SK-N-SH (cell line): Measurements from ENCODE around the gene MFAP1. TPM values are rescaled to one million over a fixed set of nuclear protein-coding genes. Genes with fewer than 3 reads are reported as not detected.
"Not testable (repeated sequence)": the region's sequence is repeated elsewhere in the genome, so short reads cannot be mapped to it uniquely, and the experiment has no call there.

Experiments used
- CTCF ChIA-PET: fragments of 300-600, 350-600 bp; formaldehyde crosslinking; extraction: SDS; loops from one replicate; lab custom pipeline; 2021; lab: Yijun Ruan, JAX
- POLR2A ChIA-PET: fragments of 350-600 bp; sonication (Branson Sonifier 250); formaldehyde crosslinking; extraction: SDS; loops from one replicate; lab custom pipeline; 2020; ENCODE audit warnings: antibody characterized with exemption, inconsistent platforms; lab: Yijun Ruan, JAX
- DNase-seq: peaks from one replicate; pipeline ENCODE4 v3.0.0; 2012
- H2AFZ ChIP-seq: fragments of 200-600 bp; sonication (generic); 2 replicates; pipeline ENCODE4 v1.8.1; 2016; ENCODE audit warnings: antibody characterized with exemption, mild to moderate bottlenecking, low read depth
- H3F3A ChIP-seq: fragments of 200-600 bp; sonication (generic); replicated peaks from 2 replicates; pipeline ENCODE3; 2016; ENCODE audit warnings: antibody characterized with exemption, mild to moderate bottlenecking; ENCODE audit not compliant: insufficient read depth
- H3K27ac ChIP-seq, 2 experiments: fragments of 200-500 bp in 1 of 2; fragments of 200-600 bp in 1 of 2; sonication (Bioruptor generic) in 1 of 2; sonication (generic), shearing (Covaris generic) in 1 of 2; 2 replicates each; pipeline versions ENCODE4 v1.5.1 to v1.6.1; 2014 to 2016; ENCODE audit warnings: low read depth in 2 of 2, inconsistent platforms in 1 of 2, low read length in 1 of 2, mild to moderate bottlenecking in 1 of 2, mixed read lengths in 1 of 2
- H3K27me3 ChIP-seq: fragments of 200-600 bp; sonication (generic), shearing (Covaris generic); 2 replicates; pipeline ENCODE4 v1.6.1; 2016; ENCODE audit warnings: mixed run types; ENCODE audit not compliant: insufficient read depth
- H3K36me3 ChIP-seq, 2 experiments: fragments of 200-500 bp in 1 of 2; fragments of 200-600 bp in 1 of 2; sonication (Bioruptor generic) in 1 of 2; sonication (generic) in 1 of 2; replicated peaks in 1 of 2; 2 replicates each; pipeline versions ENCODE3 to v1.5.1; 2014 to 2016; ENCODE audit warnings: low read length in 1 of 2, mild to moderate bottlenecking in 1 of 2; ENCODE audit not compliant: insufficient read depth in 2 of 2, control insufficient read depth in 1 of 2
- H3K4me1 ChIP-seq, 2 experiments: fragments of 200-500 bp in 1 of 2; fragments of 200-600 bp in 1 of 2; sonication (Bioruptor generic) in 1 of 2; sonication (generic), shearing (Covaris generic) in 1 of 2; 2 replicates each; pipeline versions ENCODE4 v1.5.1 to v1.6.1; 2014 to 2016; ENCODE audit warnings: low read depth in 1 of 2, low read length in 1 of 2, mixed run types in 1 of 2; ENCODE audit not compliant: insufficient read depth in 2 of 2, control insufficient read depth in 1 of 2
- H3K4me2 ChIP-seq: fragments of 200-600 bp; sonication (generic), shearing (Covaris generic); 2 replicates; pipeline ENCODE4 v1.6.1; 2017; ENCODE audit warnings: mixed run types
- H3K4me3 ChIP-seq, 2 experiments: fragments of 200-500 bp in 1 of 2; fragments of 200-600 bp in 1 of 2; sonication (Bioruptor generic) in 1 of 2; sonication (generic), shearing (Covaris generic) in 1 of 2; 2 replicates each; pipeline versions ENCODE4 v1.5.1 to v1.8.1; 2014 to 2016; ENCODE audit warnings: low read depth in 2 of 2, inconsistent platforms in 1 of 2, low read length in 1 of 2, mild to moderate bottlenecking in 1 of 2, mixed read lengths in 1 of 2, moderate library complexity in 1 of 2
- H3K79me2 ChIP-seq: fragments of 200-600 bp; sonication (generic); 2 replicates; pipeline ENCODE4 v1.8.1; 2017; ENCODE audit warnings: mild to moderate bottlenecking; ENCODE audit not compliant: insufficient read depth
- H3K9ac ChIP-seq: fragments of 200-600 bp; sonication (generic); 2 replicates; pipeline ENCODE4 v1.6.1; 2017; ENCODE audit warnings: mixed run types
- H3K9me2 ChIP-seq: fragments of 200-600 bp; sonication (generic); 2 replicates; pipeline ENCODE4 v1.6.1; 2017; ENCODE audit warnings: mixed run types
- H3K9me3 ChIP-seq: fragments of 200-600 bp; sonication (generic); 2 replicates; pipeline ENCODE4 v1.6.1; 2017; ENCODE audit warnings: mixed run types, mild to moderate bottlenecking, moderate library complexity
- H4K20me1 ChIP-seq: fragments of 200-600 bp; sonication (generic); 2 replicates; pipeline ENCODE4 v1.6.1; 2017; ENCODE audit warnings: mild to moderate bottlenecking, mixed run types; ENCODE audit not compliant: insufficient read depth
- CHD2 ChIP-seq: fragments of 150-350 bp; IDR thresholded peaks from 2 replicates; pipeline ENCODE4 v1.6.1; 2018; ENCODE audit warnings: low read length; ENCODE audit not compliant: partially characterized antibody
- ELF1 ChIP-seq: IDR thresholded peaks from 2 replicates; pipeline ENCODE4 v1.4.0; 2012
- EP300 ChIP-seq, 2 experiments: IDR thresholded peaks; 2 replicates each; pipeline versions ENCODE4 v1.4.0 to v1.6.1; 2012; ENCODE audit warnings: borderline replicate concordance in 1 of 2, low read depth in 1 of 2, low read length in 1 of 2
- FOSL2 ChIP-seq: IDR thresholded peaks from 2 replicates; pipeline ENCODE4 v1.4.0; 2012; ENCODE audit warnings: low read depth, mild to moderate bottlenecking, moderate library complexity, borderline replicate concordance
- GATA2 ChIP-seq: sonication (generic); formaldehyde crosslinking; IDR thresholded peaks from 2 replicates; pipeline ENCODE4 v1.5.0; 2020; ENCODE audit warnings: mild to moderate bottlenecking, missing genetic modification reagents
- MXI1 ChIP-seq: IDR thresholded peaks from 2 replicates; pipeline ENCODE4 v1.6.1; 2012; ENCODE audit warnings: mild to moderate bottlenecking, low read depth, low read length, improper control_type of control experiment
- POLR2AphosphoS5 ChIP-seq: IDR thresholded peaks from 2 replicates; pipeline ENCODE4 v1.6.1; 2012; ENCODE audit warnings: low read depth, low read length
- SIN3A ChIP-seq: IDR thresholded peaks from 2 replicates; pipeline ENCODE4 v1.6.1; 2012; ENCODE audit warnings: low read depth, mild to moderate bottlenecking, low read length, moderate library complexity, borderline replicate concordance
- TCF12 ChIP-seq: IDR thresholded peaks from 2 replicates; pipeline ENCODE4 v1.4.0; 2012
- TEAD4 ChIP-seq: IDR thresholded peaks from 2 replicates; pipeline ENCODE4 v1.4.0; 2012; ENCODE audit warnings: mild to moderate bottlenecking, borderline replicate concordance; ENCODE audit not compliant: insufficient read depth
- YY1 ChIP-seq: IDR thresholded peaks from 2 replicates; pipeline ENCODE4 v1.4.0; 2012; ENCODE audit warnings: low read depth, mild to moderate bottlenecking
- WGBS: methylation state at CpG from one replicate; pipeline ENCODE4 v1.1.6; 2017; ENCODE audit warnings: low lambda C conversion rate; 5-methylcytosine and 5-hydroxymethylcytosine counted together
- polyA plus RNA-seq, 3 experiments: library from polyadenylated mRNA; depleted of rRNA; stranded (reverse); fragments of >200 nt; gene quantifications; 2 replicates each; pipeline ENCODE4 v1.2.3, GENCODE V29; 2012
- TF ChIP-seq, protein P1 (sequence below): IDR thresholded peaks from 2 replicates; pipeline ENCODE4 v1.4.0; 2012; ENCODE audit warnings: low read depth
- TF ChIP-seq, protein P2 (sequence below): IDR thresholded peaks from 2 replicates; pipeline ENCODE4 v1.4.0; 2012; ENCODE audit warnings: low read depth, borderline replicate concordance
- TF ChIP-seq, protein P3 (sequence below): fragments of 150-350 bp; IDR thresholded peaks from 2 replicates; pipeline ENCODE4 v1.6.1; 2016; ENCODE audit warnings: mild to moderate bottlenecking, low read depth, low read length

MFAP1 gene
- polyA plus RNA-seq, 1 of the 3 experiments (the other 2 are of a cell fraction), result 16.5 TPM

DNA sequence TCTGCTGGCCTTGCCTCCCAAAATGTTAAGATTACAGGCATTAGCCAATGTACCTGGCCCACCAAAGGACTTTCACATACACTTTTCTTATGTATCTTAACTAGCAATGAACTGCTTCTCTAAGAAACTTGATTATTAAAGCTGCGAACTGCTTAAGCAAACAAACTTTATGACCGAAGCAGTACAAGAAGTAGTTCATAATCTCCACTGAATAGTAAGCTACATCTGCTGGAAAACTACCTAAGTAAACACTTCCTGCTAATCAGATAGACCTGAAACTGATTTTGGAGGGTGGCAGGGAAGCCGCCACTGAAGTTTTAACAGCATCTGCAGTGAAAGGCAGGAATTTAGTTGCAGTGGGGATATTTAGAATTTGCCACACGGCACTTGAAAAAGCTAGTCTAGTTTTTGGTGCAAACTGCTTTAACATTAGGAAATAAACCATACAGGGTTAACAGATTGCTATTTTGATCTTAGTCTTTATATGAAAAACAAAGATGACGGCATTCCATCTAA, 16.0 kb downstream of the MFAP1 start:
- CTCF ChIA-PET, result no interaction called here
- no peak overlapping the region for H3K4me2 ChIP-seq
- 89% methylated on average over 5 of the region's 5 CpGs for WGBS
- TF ChIP-seq, protein P1, sequence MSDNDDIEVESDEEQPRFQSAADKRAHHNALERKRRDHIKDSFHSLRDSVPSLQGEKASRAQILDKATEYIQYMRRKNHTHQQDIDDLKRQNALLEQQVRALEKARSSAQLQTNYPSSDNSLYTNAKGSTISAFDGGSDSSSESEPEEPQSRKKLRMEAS, result no peak
- TF ChIP-seq EP300 (IDR thresholded peaks at IDR 0.05; ENCODE audit: borderline replicate concordance in 1 of 2, low read depth in 1 of 2, low read length in 1 of 2) (no peak), GATA2 (CRISPR knock-in tag) (no peak)
- TF ChIP-seq, protein P2, sequence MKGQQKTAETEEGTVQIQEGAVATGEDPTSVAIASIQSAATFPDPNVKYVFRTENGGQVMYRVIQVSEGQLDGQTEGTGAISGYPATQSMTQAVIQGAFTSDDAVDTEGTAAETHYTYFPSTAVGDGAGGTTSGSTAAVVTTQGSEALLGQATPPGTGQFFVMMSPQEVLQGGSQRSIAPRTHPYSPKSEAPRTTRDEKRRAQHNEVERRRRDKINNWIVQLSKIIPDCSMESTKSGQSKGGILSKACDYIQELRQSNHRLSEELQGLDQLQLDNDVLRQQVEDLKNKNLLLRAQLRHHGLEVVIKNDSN, result no peak
- H3K9ac ChIP-seq, result no peak overlapping the region
- H3K27ac ChIP-seq, result no peak overlapping the region
- H3K27me3 ChIP-seq, result no peaks in the 10 kb centered on the region
- POLR2A ChIA-PET, result no interaction called here
- no peak overlapping the region for H3K4me3 ChIP-seq
- H3K9me3 ChIP-seq, result no peaks in the 10 kb centered on the region
- no peaks in the 10 kb centered on the region for H3K79me2 ChIP-seq
- no peak overlapping the region for H2AFZ ChIP-seq
- peaks cover 58 to 80% of the 10 kb centered on the region in 2 experiments for H3K36me3 ChIP-seq
- no peaks in the 10 kb centered on the region for H3K9me2 ChIP-seq
- H4K20me1 ChIP-seq, result no peaks in the 10 kb centered on the region
- peaks cover 24% of the 10 kb centered on the region for H3F3A ChIP-seq
- no peaks in the 10 kb centered on the region for H3K4me1 ChIP-seq
- no peak for DNase-seq

- H3K4me2 ChIP-seq, H3K9ac ChIP-seq, H2AFZ ChIP-seq, H3K9me3 ChIP-seq, H3K9me2 ChIP-seq, H3K27me3 ChIP-seq, H3K27ac ChIP-seq, DNase-seq, H4K20me1 ChIP-seq, H3K4me3 ChIP-seq: not testable (repeated sequence)
- Histone ChIP-seq H3F3A (peaks cover 29% of the 10 kb centered on the region), H3K79me2 (peaks cover 28% of the 10 kb centered on the region), H3K36me3 (peaks cover 37 to 48% of the 10 kb centered on the region in 2 experiments), H3K4me1 (peaks cover 0 to 13% of the 10 kb centered on the region in 2 experiments; a peak in 3 of 4 replicates)
- WGBS, result 98% methylated on average over 7 of the region's 7 CpGs
- POLR2A ChIA-PET, result interaction anchor here (0.6 kb wide), 1 partner anchor 46 kb away, joined by 5 read pairs; no protein-coding TSS in a partner anchor
- CTCF ChIA-PET, result interaction anchor here (0.7 to 0.9 kb wide), 2 partner anchors 20 to 98 kb away, joined by 3 to 4 read pairs; no protein-coding TSS in a partner anchor
Measured at GRCh38 chr15:43802676-43803075, 21.8 kb downstream of the MFAP1 start.

- Histone ChIP-seq H3F3A (peaks cover 44% of the 10 kb centered on the region), H3K9me2 (no peaks in the 10 kb centered on the region), H3K4me3 (peak within 1 kb of the TSS; percentile 90 to 94), H3K36me3 (peaks cover 44 to 50% of the 10 kb centered on the region in 2 experiments), H3K9ac (peak within 1 kb of the TSS; percentile 84), H3K9me3 (no peaks in the 10 kb centered on the region), H2AFZ (peak within 1 kb of the TSS; percentile 83), H3K27ac (peak within 1 kb of the TSS; percentile 71 to 92), H3K4me2 (peak within 1 kb of the TSS; percentile 96), H3K27me3 (no peaks in the 10 kb centered on the region), H3K4me1 (peaks cover 0 to 13% of the 10 kb centered on the region in 2 experiments), H4K20me1 (peaks cover 10% of the 10 kb centered on the region; the same call in 1 of the 2 replicates), H3K79me2 (peaks cover 32% of the 10 kb centered on the region)
- peak; percentile 91 for DNase-seq
- POLR2A ChIA-PET, result interaction anchor here (0.5 to 2.2 kb wide), 6 partner anchors 9 to 54 kb away, joined by 3 to 14 read pairs (median 4); partner anchors contain the start of genes MFAP1 and PDIA3
- CTCF ChIA-PET, result interaction anchor here (0.6 to 1.1 kb wide), 2 partner anchors 9 to 31 kb away, joined by 3 to 4 read pairs; no protein-coding TSS in a partner anchor
- WGBS, result 13% methylated on average over 44 of the region's 44 CpGs
- TF ChIP-seq TEAD4 (no peak), EP300 (IDR thresholded peaks at IDR 0.05; ENCODE audit: borderline replicate concordance in 1 of 2, low read depth in 1 of 2, low read length in 1 of 2) (peak in 1 of 2 experiments; percentile 42; a peak in 1 of 4 replicates), POLR2AphosphoS5 (peak; percentile 95), TCF12 (no peak), GATA2 (CRISPR knock-in tag) (no peak), ELF1 (peak; percentile 86), FOSL2 (no peak), CHD2 (no peak), YY1 (peak; percentile 89), MXI1 (peak; percentile 94), SIN3A (peak; percentile 81)
- TF ChIP-seq, protein P3, sequence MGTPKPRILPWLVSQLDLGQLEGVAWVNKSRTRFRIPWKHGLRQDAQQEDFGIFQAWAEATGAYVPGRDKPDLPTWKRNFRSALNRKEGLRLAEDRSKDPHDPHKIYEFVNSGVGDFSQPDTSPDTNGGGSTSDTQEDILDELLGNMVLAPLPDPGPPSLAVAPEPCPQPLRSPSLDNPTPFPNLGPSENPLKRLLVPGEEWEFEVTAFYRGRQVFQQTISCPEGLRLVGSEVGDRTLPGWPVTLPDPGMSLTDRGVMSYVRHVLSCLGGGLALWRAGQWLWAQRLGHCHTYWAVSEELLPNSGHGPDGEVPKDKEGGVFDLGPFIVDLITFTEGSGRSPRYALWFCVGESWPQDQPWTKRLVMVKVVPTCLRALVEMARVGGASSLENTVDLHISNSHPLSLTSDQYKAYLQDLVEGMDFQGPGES, result no peak
- TF ChIP-seq, protein P2, result no peak
- TF ChIP-seq, protein P1, result peak; percentile 93
Measured at GRCh38 chr15:43800286-43801141, 24.0 kb downstream of the MFAP1 start, which contains the start of gene HYPK. Gene HYPK (plus strand): TSS chr15:43800599. CDS start chr15:43800623, 24 bp downstream.
